Measurements from ENCODE around the gene BIRC5. TPM values are rescaled to one million over a fixed set of nuclear protein-coding genes. Genes with fewer than 3 reads are reported as not detected.

BIRC5 gene
- polyA plus RNA-seq, 4 donors = 2.2 to 40.6 (median 8.5) TPM

- DNase-seq (peak in 1 of 2 donors; percentile 4), FAIRE-seq (no peak)
- H3K4me1 ChIP-seq (ENCODE audit: control insufficient read depth in 3 of 3, insufficient read depth in 2 of 3, low read depth in 1 of 3, low read length in 2 of 3) = peaks cover 0 to 55% (median 4%) of the 10 kb centered on the region in 3 donors
- WGBS, 3 donors = 75 to 85% (median 80%) methylated on average over 9 of the region's 9 CpGs
- H3K36me3 ChIP-seq (ENCODE audit: control insufficient read depth in 3 of 3, insufficient read depth in 2 of 3, low read depth in 1 of 3, low read length in 3 of 3) = no peaks in the 10 kb centered on the region
- no peaks in the 10 kb centered on the region for H3K9me3 ChIP-seq (ENCODE audit: control insufficient read depth in 2 of 2, insufficient read depth in 1 of 2, low read depth in 1 of 2, low read length in 1 of 2)
- H3K27ac ChIP-seq (ENCODE audit: low read depth in 1 of 3, low read length in 2 of 3) = peak overlapping the region in 1 of 3 donors; percentile 32
- no peak overlapping the region for H3K4me3 ChIP-seq (ENCODE audit: low read depth in 1 of 3, low read length in 3 of 3)
- no peaks in the 10 kb centered on the region for H3K27me3 ChIP-seq (ENCODE audit: control insufficient read depth in 3 of 3, insufficient read depth in 3 of 3, low read length in 3 of 3)
These were observed 52.7 kb downstream of the BIRC5 start for GRCh38 chr17:78266771-78267170.

- Histone ChIP-seq H3K4me3 (ENCODE audit: low read depth in 1 of 3, low read length in 3 of 3) (no peak overlapping the region), H3K27me3 (ENCODE audit: control insufficient read depth in 3 of 3, insufficient read depth in 3 of 3, low read length in 3 of 3) (no peaks in the 10 kb centered on the region), H3K4me1 (ENCODE audit: control insufficient read depth in 3 of 3, insufficient read depth in 2 of 3, low read depth in 1 of 3, low read length in 2 of 3) (peaks cover 0 to 62% (median 4%) of the 10 kb centered on the region in 3 donors), H3K36me3 (ENCODE audit: control insufficient read depth in 3 of 3, insufficient read depth in 2 of 3, low read depth in 1 of 3, low read length in 3 of 3) (no peaks in the 10 kb centered on the region), H3K9me3 (ENCODE audit: control insufficient read depth in 2 of 2, insufficient read depth in 1 of 2, low read depth in 1 of 2, low read length in 1 of 2) (no peaks in the 10 kb centered on the region), H3K27ac (ENCODE audit: low read depth in 1 of 3, low read length in 2 of 3) (no peak overlapping the region)
- FAIRE-seq (no peak), DNase-seq (peak in 1 of 2 donors; percentile 32)
- 78 to 79% (median 79%) methylated on average over 26 of the region's 26 CpGs for WGBS, 3 donors
These were observed 53.4 kb downstream of the BIRC5 start for GRCh38 chr17:78267253-78268073.

- WGBS, 3 donors = 46 to 58% (median 55%) methylated on average over 22 to 24 of the region's 24 CpGs
- DNase-seq (peak in 1 of 2 donors; percentile 11), FAIRE-seq (no peak)
- Histone ChIP-seq H3K36me3 (ENCODE audit: control insufficient read depth in 3 of 3, insufficient read depth in 2 of 3, low read depth in 1 of 3, low read length in 3 of 3) (no peaks in the 10 kb centered on the region), H3K27me3 (ENCODE audit: control insufficient read depth in 3 of 3, insufficient read depth in 3 of 3, low read length in 3 of 3) (no peaks in the 10 kb centered on the region), H3K4me1 (ENCODE audit: control insufficient read depth in 3 of 3, insufficient read depth in 2 of 3, low read depth in 1 of 3, low read length in 2 of 3) (peaks cover 0 to 61% (median 3%) of the 10 kb centered on the region in 3 donors), H3K27ac (ENCODE audit: low read depth in 1 of 3, low read length in 2 of 3) (no peak overlapping the region), H3K4me3 (ENCODE audit: low read depth in 1 of 3, low read length in 3 of 3) (no peak overlapping the region), H3K9me3 (ENCODE audit: control insufficient read depth in 2 of 2, insufficient read depth in 1 of 2, low read depth in 1 of 2, low read length in 1 of 2) (no peaks in the 10 kb centered on the region)
These were observed 54.3 kb downstream of the BIRC5 start for GRCh38 chr17:78268191-78268874.

GRCh38 chr17:78268951-78269905, 55.2 kb downstream of the BIRC5 start:
- Histone ChIP-seq H3K36me3 (ENCODE audit: control insufficient read depth in 3 of 3, insufficient read depth in 2 of 3, low read depth in 1 of 3, low read length in 3 of 3) (peaks cover 0 to 2% (median 0%) of the 10 kb centered on the region in 3 donors), H3K4me1 (ENCODE audit: control insufficient read depth in 3 of 3, insufficient read depth in 2 of 3, low read depth in 1 of 3, low read length in 2 of 3) (peaks cover 0 to 57% (median 0%) of the 10 kb centered on the region in 3 donors), H3K9me3 (ENCODE audit: control insufficient read depth in 2 of 2, insufficient read depth in 1 of 2, low read depth in 1 of 2, low read length in 1 of 2) (peaks cover 0 to 3% of the 10 kb centered on the region in 2 donors), H3K27ac (ENCODE audit: low read depth in 1 of 3, low read length in 2 of 3) (peak overlapping the region in 1 of 3 donors; percentile 40), H3K4me3 (ENCODE audit: low read depth in 1 of 3, low read length in 3 of 3) (no peak overlapping the region), H3K27me3 (ENCODE audit: control insufficient read depth in 3 of 3, insufficient read depth in 3 of 3, low read length in 3 of 3) (no peaks in the 10 kb centered on the region)
- FAIRE-seq = no peak
- 29 to 49% (median 46%) methylated on average over 28 to 34 of the region's 34 CpGs for WGBS, 3 donors
- peak in 1 of 2 donors; percentile 80 for DNase-seq

GRCh38 chr17:78269955-78270381, 55.9 kb downstream of the BIRC5 start:
- H3K4me1 ChIP-seq (ENCODE audit: control insufficient read depth in 3 of 3, insufficient read depth in 2 of 3, low read depth in 1 of 3, low read length in 2 of 3) = peaks cover 0 to 57% (median 0%) of the 10 kb centered on the region in 3 donors
- no peak overlapping the region for H3K27ac ChIP-seq (ENCODE audit: low read depth in 1 of 3, low read length in 2 of 3)
- no peak overlapping the region for H3K4me3 ChIP-seq (ENCODE audit: low read depth in 1 of 3, low read length in 3 of 3)
- no peaks in the 10 kb centered on the region for H3K27me3 ChIP-seq (ENCODE audit: control insufficient read depth in 3 of 3, insufficient read depth in 3 of 3, low read length in 3 of 3)
- FAIRE-seq (no peak), DNase-seq (no peak)
- WGBS, 3 donors = 75 to 84% (median 76%) methylated on average over 8 of the region's 8 CpGs
- peaks cover 0 to 2% (median 0%) of the 10 kb centered on the region in 3 donors for H3K36me3 ChIP-seq (ENCODE audit: control insufficient read depth in 3 of 3, insufficient read depth in 2 of 3, low read depth in 1 of 3, low read length in 3 of 3)
- H3K9me3 ChIP-seq (ENCODE audit: control insufficient read depth in 2 of 2, insufficient read depth in 1 of 2, low read depth in 1 of 2, low read length in 1 of 2) = peaks cover 0 to 3% of the 10 kb centered on the region in 2 donors

GRCh38 chr17:78271419-78272170, 57.5 kb downstream of the BIRC5 start:
- H3K27me3 ChIP-seq (ENCODE audit: control insufficient read depth in 3 of 3, insufficient read depth in 3 of 3, low read length in 3 of 3) = no peaks in the 10 kb centered on the region
- FAIRE-seq (no peak), DNase-seq (peak in 1 of 2 donors; percentile 5)
- H3K4me1 ChIP-seq (ENCODE audit: control insufficient read depth in 3 of 3, insufficient read depth in 2 of 3, low read depth in 1 of 3, low read length in 2 of 3) = peaks cover 0 to 57% (median 2%) of the 10 kb centered on the region in 3 donors
- H3K4me3 ChIP-seq (ENCODE audit: low read depth in 1 of 3, low read length in 3 of 3) = no peak overlapping the region
- WGBS, 3 donors = 27 to 54% (median 47%) methylated on average over 12 of the region's 12 CpGs
- H3K36me3 ChIP-seq (ENCODE audit: control insufficient read depth in 3 of 3, insufficient read depth in 2 of 3, low read depth in 1 of 3, low read length in 3 of 3) = peaks cover 0 to 2% (median 0%) of the 10 kb centered on the region in 3 donors
- peak overlapping the region in 1 of 3 donors; percentile 78 for H3K27ac ChIP-seq (ENCODE audit: low read depth in 1 of 3, low read length in 2 of 3)
- H3K9me3 ChIP-seq (ENCODE audit: control insufficient read depth in 2 of 2, insufficient read depth in 1 of 2, low read depth in 1 of 2, low read length in 1 of 2) = peaks cover 0 to 3% of the 10 kb centered on the region in 2 donors

- 3 to 28% (median 12%) methylated on average over 17 of the region's 17 CpGs for WGBS, 3 donors
- peaks cover 0 to 57% (median 2%) of the 10 kb centered on the region in 3 donors for H3K4me1 ChIP-seq (ENCODE audit: control insufficient read depth in 3 of 3, insufficient read depth in 2 of 3, low read depth in 1 of 3, low read length in 2 of 3)
- H3K4me3 ChIP-seq (ENCODE audit: low read depth in 1 of 3, low read length in 3 of 3) = no peak overlapping the region
- peak overlapping the region in 2 of 3 donors; percentile 78 to 81 for H3K27ac ChIP-seq (ENCODE audit: low read depth in 1 of 3, low read length in 2 of 3)
- H3K36me3 ChIP-seq (ENCODE audit: control insufficient read depth in 3 of 3, insufficient read depth in 2 of 3, low read depth in 1 of 3, low read length in 3 of 3) = peaks cover 0 to 2% (median 0%) of the 10 kb centered on the region in 3 donors
- no peaks in the 10 kb centered on the region for H3K27me3 ChIP-seq (ENCODE audit: control insufficient read depth in 3 of 3, insufficient read depth in 3 of 3, low read length in 3 of 3)
- DNase-seq = peak; percentile 79 to 96
- peaks cover 0 to 3% of the 10 kb centered on the region in 2 donors for H3K9me3 ChIP-seq (ENCODE audit: control insufficient read depth in 2 of 2, insufficient read depth in 1 of 2, low read depth in 1 of 2, low read length in 1 of 2)
- FAIRE-seq = no peak
These were observed 58.3 kb downstream of the BIRC5 start for GRCh38 chr17:78272181-78272913.

Data from small intestine (tissue), 7 donors.